Measurements from ENCODE around the gene RTKN2.

GRCh38 chr10:62172465-62172864 lies 96.2 kb downstream of the RTKN2 start:
- TF ChIP-seq, protein P1, sequence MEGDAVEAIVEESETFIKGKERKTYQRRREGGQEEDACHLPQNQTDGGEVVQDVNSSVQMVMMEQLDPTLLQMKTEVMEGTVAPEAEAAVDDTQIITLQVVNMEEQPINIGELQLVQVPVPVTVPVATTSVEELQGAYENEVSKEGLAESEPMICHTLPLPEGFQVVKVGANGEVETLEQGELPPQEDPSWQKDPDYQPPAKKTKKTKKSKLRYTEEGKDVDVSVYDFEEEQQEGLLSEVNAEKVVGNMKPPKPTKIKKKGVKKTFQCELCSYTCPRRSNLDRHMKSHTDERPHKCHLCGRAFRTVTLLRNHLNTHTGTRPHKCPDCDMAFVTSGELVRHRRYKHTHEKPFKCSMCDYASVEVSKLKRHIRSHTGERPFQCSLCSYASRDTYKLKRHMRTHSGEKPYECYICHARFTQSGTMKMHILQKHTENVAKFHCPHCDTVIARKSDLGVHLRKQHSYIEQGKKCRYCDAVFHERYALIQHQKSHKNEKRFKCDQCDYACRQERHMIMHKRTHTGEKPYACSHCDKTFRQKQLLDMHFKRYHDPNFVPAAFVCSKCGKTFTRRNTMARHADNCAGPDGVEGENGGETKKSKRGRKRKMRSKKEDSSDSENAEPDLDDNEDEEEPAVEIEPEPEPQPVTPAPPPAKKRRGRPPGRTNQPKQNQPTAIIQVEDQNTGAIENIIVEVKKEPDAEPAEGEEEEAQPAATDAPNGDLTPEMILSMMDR (IDR thresholded peaks at IDR 0.05), result no peak
- TF ChIP-seq POLR2A (IDR thresholded peaks at IDR 0.05), result no peak

Data from esophagus squamous epithelium (tissue), 4 donors.